GM18519 (cell line): Measurements from ENCODE around the gene C1orf105.
"Not testable (repeated sequence)": the region's sequence is repeated elsewhere in the genome, so short reads cannot be mapped to it uniquely, and the experiment has no call there.

Experiments used
- ATAC-seq: cut with Tn5 transposase; IDR thresholded peaks from one replicate; pipeline ENCODE4 v1.9.1; 2021; ENCODE audit warnings: mild to moderate bottlenecking, moderate library complexity; ENCODE audit not compliant: unreplicated experiment, low FRiP score

The C1orf105 gene

GRCh38 chr1:172420385-172420784, at the start of gene C1orf105:
TSS of gene C1orf105 (plus strand) at chr1:172420685. CDS start at chr1:172420886, 201 bp downstream.
- ATAC-seq = no peak

- not testable (repeated sequence) for ATAC-seq
Measured at GRCh38 chr1:172371646-172372045, 48.8 kb upstream of the C1orf105 start.

- no peak for ATAC-seq
Measured at GRCh38 chr1:172373864-172374263, 46.6 kb upstream of the C1orf105 start.

DNA sequence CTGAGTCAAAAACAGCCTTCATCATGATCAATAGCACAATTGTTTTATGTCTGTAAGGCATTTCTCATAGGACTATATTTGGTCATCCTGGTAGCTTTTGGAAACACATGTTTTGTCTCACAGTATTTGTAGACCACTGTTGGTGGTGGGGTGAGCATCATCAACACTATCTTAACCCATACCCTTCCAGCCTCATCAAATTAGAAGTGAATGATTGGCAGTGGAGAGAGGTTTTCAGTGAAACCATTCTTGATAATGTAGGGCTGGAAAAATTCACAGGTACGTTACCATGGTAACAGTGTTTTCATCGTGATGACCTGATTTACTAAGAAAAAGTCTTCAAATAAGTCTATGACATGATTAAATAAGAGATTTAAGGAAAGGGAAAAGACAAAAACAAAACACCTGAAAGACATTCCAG, 45.3 kb upstream of the C1orf105 start:
- ATAC-seq = no peak

DNA sequence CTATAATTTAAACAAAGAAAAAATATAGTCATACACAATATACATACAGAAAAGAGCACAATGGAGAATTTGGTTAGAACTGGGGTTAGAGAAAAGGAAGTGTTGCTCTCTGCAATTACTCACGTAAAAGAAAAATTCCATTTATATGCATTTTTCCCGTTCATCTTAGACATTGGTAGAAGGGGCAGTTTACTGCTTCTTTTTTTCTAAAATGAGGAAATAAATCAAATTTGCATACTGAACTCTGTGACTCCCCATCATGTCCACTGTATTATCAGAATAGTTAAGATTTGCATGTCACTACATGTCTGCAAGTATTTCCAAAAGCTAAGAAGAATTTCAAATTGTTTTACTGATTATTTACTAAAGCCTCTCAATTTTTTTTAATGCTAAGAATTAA, 44.1 kb upstream of the C1orf105 start:
- ATAC-seq = no peak

GRCh38 chr1:172377565-172377964, 42.9 kb upstream of the C1orf105 start:
- no peak for ATAC-seq

GRCh38 chr1:172378109-172378760, 42.2 kb upstream of the C1orf105 start:
- no peak for ATAC-seq

GRCh38 chr1:172380441-172381244, 39.8 kb upstream of the C1orf105 start:
- peak; percentile 68 for ATAC-seq

- ATAC-seq = no peak
Measured at GRCh38 chr1:172381946-172382345, 38.5 kb upstream of the C1orf105 start.

DNA sequence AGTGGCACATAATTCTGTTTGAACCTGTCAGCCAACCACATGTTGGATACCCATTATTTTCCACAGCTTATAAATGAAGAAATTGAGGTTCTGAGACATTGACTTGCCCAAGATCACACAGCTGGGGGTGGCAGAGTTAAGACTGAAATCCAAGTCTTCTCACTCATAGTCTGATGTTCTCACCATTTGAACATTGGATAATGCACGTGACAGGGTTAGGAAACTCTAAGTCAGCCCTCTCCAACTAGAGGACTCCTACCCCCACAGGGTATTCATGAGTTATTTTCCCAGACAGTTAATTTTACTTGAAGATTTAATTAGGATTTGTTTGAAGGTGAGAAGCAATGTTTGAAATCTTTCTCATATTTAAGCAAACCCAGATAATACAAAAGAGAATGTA, 38.1 kb upstream of the C1orf105 start:
- ATAC-seq = no peak

DNA sequence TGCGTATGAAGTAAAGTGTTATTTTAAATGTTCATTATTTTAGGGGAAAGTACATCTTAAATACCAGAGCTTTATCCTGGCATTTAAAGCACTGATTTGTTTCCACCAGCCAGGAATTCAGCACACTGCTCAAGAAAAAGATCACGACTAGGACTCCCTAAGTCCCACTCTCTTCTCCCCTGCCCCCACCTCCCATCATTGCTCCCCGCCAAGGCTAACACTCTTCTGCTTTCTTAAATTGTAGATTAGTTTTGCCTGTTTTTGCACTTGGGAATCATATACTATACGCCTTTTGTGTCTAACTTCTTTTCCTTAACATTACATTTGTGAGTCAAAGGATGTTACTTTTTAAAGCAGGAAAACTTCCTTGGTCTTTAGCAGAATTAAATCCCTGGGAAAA, 37.5 kb upstream of the C1orf105 start:
- no peak for ATAC-seq

DNA sequence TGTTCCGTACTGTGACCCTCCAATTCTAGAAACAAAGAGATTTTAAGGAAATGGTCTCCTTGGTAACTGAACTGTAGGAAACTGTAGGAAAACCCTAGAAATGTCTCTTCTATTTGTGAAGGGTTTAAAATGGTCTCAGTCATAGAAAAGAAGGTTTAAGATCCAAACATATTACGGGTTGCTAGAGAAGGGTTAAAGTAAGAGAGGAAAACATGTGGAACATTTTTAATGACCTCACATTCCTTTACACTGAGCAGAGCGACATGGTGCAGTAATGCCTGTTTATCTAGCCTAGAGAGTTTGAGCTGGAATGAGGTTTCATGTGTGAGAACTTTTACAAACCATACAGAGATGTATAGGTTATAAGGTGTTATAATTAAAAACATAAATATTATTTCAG, 36.9 kb upstream of the C1orf105 start:
- no peak for ATAC-seq

DNA sequence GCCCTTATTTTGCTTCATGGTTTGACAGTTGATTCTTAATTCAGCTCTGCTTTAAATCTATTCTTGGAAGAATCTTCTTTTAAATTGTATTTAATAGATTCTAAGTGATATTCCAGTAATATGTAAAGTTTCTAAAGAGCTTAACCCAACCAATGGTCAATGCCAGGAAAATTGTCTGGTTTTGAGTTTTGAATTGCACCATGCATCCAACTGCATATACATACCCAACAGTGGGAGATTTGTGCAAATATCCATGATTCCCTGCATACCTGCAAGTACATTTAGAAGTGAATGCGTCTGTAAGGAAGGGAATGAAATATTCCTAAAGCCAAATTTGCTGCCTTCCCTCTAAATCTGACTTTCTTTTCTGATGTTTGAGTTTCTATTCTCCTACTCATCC, 35.8 kb upstream of the C1orf105 start:
- no peak for ATAC-seq

GRCh38 chr1:172386046-172386445, 34.4 kb upstream of the C1orf105 start:
- no peak for ATAC-seq

DNA sequence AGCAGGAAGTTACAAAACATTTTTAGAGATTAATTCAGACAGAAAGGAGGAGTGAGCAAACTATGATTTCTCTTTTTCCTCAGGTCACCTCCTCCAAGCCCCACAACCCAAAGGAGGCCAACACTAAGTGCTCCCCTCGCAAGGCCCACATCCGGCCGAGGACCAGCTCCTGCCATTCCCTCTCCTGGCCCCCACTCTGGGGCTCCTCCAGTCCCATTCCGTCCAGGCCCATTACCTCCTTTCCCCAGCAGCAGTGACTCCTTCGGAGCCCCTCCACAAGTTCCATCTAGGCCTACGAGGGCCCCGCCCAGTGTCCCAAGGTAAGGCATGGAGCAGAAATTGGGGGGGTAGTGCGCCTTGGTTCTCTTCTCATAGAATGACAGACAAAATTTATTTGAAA, 32.0 kb upstream of the C1orf105 start:
- ATAC-seq = no peak

- ATAC-seq = peak; percentile 11
Measured at GRCh38 chr1:172390301-172390682, 30.2 kb upstream of the C1orf105 start.

DNA sequence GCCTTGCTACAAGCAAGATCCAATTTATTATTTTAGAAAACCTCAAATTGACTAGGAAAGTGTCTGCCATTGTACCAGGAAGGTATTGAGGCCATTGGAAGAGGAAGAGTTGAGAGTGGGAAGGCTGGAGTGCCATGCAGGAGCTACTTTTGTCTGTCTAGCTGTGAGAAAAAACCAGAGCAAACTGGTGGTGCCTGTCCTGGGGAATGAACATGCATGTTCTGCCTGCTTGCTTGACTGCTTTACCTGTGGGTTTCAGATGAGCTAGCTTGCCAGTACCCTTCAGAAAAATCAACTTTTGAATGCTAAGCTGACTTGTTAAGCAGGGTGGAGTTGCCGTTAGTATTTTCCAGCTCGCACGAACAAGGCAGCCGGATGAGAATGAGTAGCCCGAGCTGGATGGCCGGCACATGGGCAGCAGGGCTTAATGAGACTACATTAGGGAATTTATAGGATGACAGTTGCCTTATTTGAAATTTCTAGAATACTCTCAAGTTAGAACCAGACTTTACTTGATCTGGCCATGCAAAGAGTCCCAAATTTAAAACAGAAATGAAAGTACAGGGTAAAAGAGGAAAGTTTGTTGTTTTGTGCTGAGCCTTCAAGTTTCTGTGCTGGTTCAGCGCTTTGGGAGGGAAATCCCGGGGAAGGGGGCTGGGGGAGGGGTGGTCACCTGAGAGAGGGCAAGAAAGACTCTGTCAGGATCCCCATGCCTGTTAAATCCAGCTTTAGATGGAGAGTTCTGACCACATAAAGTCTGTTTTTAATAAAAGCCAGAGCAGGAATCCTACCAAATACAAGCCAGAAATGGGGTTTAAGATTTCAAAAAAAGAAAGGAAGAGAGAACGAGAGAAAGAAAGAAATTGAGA, 29.6 kb upstream of the C1orf105 start:
- ATAC-seq = peak; percentile 56

DNA sequence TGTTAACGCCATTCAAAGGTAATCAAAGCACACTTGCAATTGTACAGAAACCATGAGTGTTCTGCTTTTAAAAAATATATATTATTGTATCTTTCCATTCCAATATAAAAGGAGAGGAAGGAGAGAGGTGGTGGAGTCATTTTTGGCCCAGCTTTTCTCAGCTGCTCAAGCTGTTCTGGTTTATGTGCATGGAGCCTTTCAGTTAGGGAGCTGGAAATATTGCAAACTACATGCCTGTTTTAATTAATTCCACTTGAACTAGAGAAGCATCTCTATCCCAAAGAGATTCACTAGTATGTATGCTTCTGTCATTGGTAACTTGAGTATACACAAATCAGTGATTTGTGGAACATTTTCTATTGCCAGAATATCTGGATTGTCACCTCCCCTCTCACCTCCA, 28.5 kb upstream of the C1orf105 start:
- ATAC-seq = no peak

DNA sequence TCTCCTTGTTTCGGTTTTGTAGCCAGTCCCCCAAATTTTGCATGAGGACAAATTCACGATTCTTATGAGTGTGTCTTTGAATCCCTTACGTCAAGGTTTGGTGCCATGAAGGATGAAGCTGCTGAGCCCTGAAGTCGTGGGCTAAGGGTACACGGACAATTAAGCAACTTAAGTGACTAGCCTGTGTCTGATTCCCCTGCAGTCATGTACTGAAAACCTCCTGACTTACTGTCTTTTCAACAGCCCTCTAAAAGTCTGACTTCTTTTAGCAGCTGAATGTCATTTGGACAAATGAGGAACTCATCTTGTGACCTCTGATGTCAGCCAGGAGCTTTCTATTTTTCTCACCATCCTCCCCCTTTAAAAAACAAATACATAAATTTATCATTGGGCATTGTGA, 27.1 kb upstream of the C1orf105 start:
- ATAC-seq = no peak

GRCh38 chr1:172394141-172394751, 26.2 kb upstream of the C1orf105 start:
- ATAC-seq = peak; percentile 49

- no peak for ATAC-seq
Measured at GRCh38 chr1:172394811-172395210, 25.7 kb upstream of the C1orf105 start.
